Spleen (tissue), 11 donors: ENCODE results near the gene PSMA6. TPM values are rescaled to one million over a fixed set of nuclear protein-coding genes. Genes with fewer than 3 reads are reported as not detected.
A peak's percentile ranks its signal among the peaks of the same experiment; 100 is the strongest.
"Not testable (repeated sequence)": the region's sequence is repeated elsewhere in the genome, so short reads cannot be mapped to it uniquely, and the experiment has no call there.

Source experiments
- DNase-seq: peaks from one replicate; pipeline ENCODE4 v3.0.0-alpha.2; 2020
- H3K27ac ChIP-seq, 8 donors: fragments of 200-600 bp; sonication (generic) in 7 of 8; 1 replicate in 4 of 8; 2 replicates in 4 of 8; pipeline versions ENCODE4 v1.5.0 to v1.8.0; 2016 to 2021; ENCODE audit warnings: inconsistent platforms in 4 of 8, mild to moderate bottlenecking in 4 of 8, moderate library complexity in 1 of 8
- H3K27me3 ChIP-seq, 7 donors: fragments of 200-600 bp; sonication (generic) in 6 of 7; replicated peaks in 1 of 7; 1 replicate in 4 of 7; 2 replicates in 3 of 7; pipeline versions ENCODE4 v1.5.0 to v1.8.0; 2016 to 2021; ENCODE audit warnings: inconsistent platforms in 3 of 7, mild to moderate bottlenecking in 1 of 7
- H3K36me3 ChIP-seq, 6 donors: fragments of 200-600 bp; sonication (generic) in 5 of 6; 1 replicate in 4 of 6; 2 replicates in 2 of 6; pipeline versions ENCODE4 v1.5.0 to v1.8.0; 2016 to 2021; ENCODE audit warnings: inconsistent platforms in 2 of 6
- H3K4me1 ChIP-seq, 6 donors: fragments of 200-600 bp; sonication (generic) in 5 of 6; 1 replicate in 3 of 6; 2 replicates in 3 of 6; pipeline versions ENCODE4 v1.5.0 to v1.8.0; 2016 to 2021; ENCODE audit warnings: inconsistent platforms in 3 of 6
- H3K4me3 ChIP-seq, 8 donors: fragments of 200-600 bp; sonication (generic) in 7 of 8; 1 replicate in 4 of 8; 2 replicates in 4 of 8; pipeline versions ENCODE4 v1.5.0 to v1.8.0; 2016 to 2021; ENCODE audit warnings: inconsistent platforms in 4 of 8, mild to moderate bottlenecking in 4 of 8, moderate library complexity in 2 of 8
- H3K9me3 ChIP-seq, 8 donors: fragments of 200-600 bp; sonication (generic) in 7 of 8; 1 replicate in 4 of 8; 2 replicates in 4 of 8; pipeline versions ENCODE4 v1.5.0 to v1.8.0; 2016 to 2021; ENCODE audit warnings: inconsistent platforms in 4 of 8
- CTCF ChIP-seq, 11 experiments: fragments of 200-600 bp in 7 of 11; fragments of 450-650 bp in 4 of 11; sonication (generic) in 4 of 11; IDR thresholded peaks in 8 of 11; conservative IDR thresholded peaks in 3 of 11; 1 replicate in 7 of 11; 2 replicates in 4 of 11; pipeline versions ENCODE4 v1.4.0 to v1.8.0; 2016 to 2021; ENCODE audit warnings: antibody characterized with exemption in 11 of 11, inconsistent platforms in 4 of 11, mild to moderate bottlenecking in 1 of 11
- POLR2A ChIP-seq, 3 donors: fragments of 450-650 bp; IDR thresholded peaks; one replicate each; pipeline ENCODE4 v1.5.1; 2017; ENCODE audit warnings: antibody characterized with exemption in 3 of 3, mild to moderate bottlenecking in 1 of 3
- POLR2AphosphoS5 ChIP-seq, 3 donors: sonication (generic); formaldehyde crosslinking; IDR thresholded peaks; one replicate each; pipeline ENCODE4 v1.5.1; 2017; ENCODE audit warnings: antibody characterized with exemption in 3 of 3
- WGBS, 5 donors: extraction: QIAGEN DNeasy Blood & Tissue Kit in 3 of 5; methylation state at CpG; one replicate each; pipeline versions ENCODE4 v1.1.5 to v1.1.7; 2013 to 2018; 5-methylcytosine and 5-hydroxymethylcytosine counted together
- intact Hi-C: fragments of 100-400 bp; cut with DNase I; formaldehyde crosslinking; loops from one replicate; pipeline ENCODE4 v1.15.0; 2023; ENCODE audit warnings: low total_unique reads
- polyA plus RNA-seq, 3 donors: library from polyadenylated mRNA; stranded (reverse); fragments of 200-250 nt; gene quantifications; one replicate each; pipeline ENCODE4 v1.2.1, GENCODE V29; 2013
- total RNA-seq, 7 donors: library from RNA; depleted of rRNA in 3 of 7; stranded (reverse); fragments of >200 nt in 3 of 7; fragmentation: NEBNext Ultra II Directional in 4 of 7; extraction: Animal tissue kit (Norgen Biotek cat#: 25700) in 4 of 7; gene quantifications; one replicate each; pipeline versions ENCODE4 v1.1.0 to v1.2.1, GENCODE V29; 2016 to 2021
- donor health status: healthy with polysubstance abuse.
- donor health status: DM: no; HTN: no; CAD: no; lungs with moderate emphysema.
- donor health status: DM: no; HTN: no; CAD: no.
- donor health status: Bipolar disorder and iron deficiency.
- donor health status: healthy.
- donor health status: DM: no; HTN: no; CAD: no.
- donor health status: DM: yes; HTN: yes; CAD: no.

PSMA6 gene
- total and polyA plus RNA-seq, 10 donors: 108 to 185 (median 131) TPM

GRCh38 chr14:35344107-35344807 is 52.1 kb downstream of the PSMA6 start:
- DNase-seq: no peak
- Histone ChIP-seq H3K27ac (peak overlapping the region in 5 of 8 donors; percentile 26 to 50 (median 38)), H3K27me3 (no peaks in the 10 kb centered on the region), H3K4me1 (peaks cover 33 to 72% (median 52%) of the 10 kb centered on the region in 6 donors), H3K4me3 (no peak overlapping the region), H3K36me3 (no peaks in the 10 kb centered on the region), H3K9me3 (no peaks in the 10 kb centered on the region)
- TF ChIP-seq CTCF (IDR thresholded peaks at IDR 0.05 in 8 of 11, conservative IDR thresholded peaks at IDR 0.05 in 3 of 11): no peak
- no peak for TF ChIP-seq POLR2AphosphoS5 (IDR thresholded peaks at IDR 0.05)
- no peak for TF ChIP-seq POLR2A (IDR thresholded peaks at IDR 0.05)
- 49 to 61% (median 56%) methylated on average over 12 to 15 of the region's 15 CpGs for WGBS, 5 donors
- intact Hi-C loops: no loop called here

GRCh38 chr14:35346738-35347322 is 54.6 kb downstream of the PSMA6 start:
- 87 to 95% (median 92%) methylated on average over 9 to 11 of the region's 11 CpGs for WGBS, 5 donors
- intact Hi-C loops: no loop called here
- peaks cover 11 to 52% (median 30%) of the 10 kb centered on the region in 6 donors for H3K4me1 ChIP-seq
- H3K36me3 ChIP-seq: no peaks in the 10 kb centered on the region
- DNase-seq: no peak
- no peaks in the 10 kb centered on the region for H3K9me3 ChIP-seq
- H3K4me3 ChIP-seq: no peak overlapping the region
- H3K27ac ChIP-seq: no peak overlapping the region
- H3K27me3 ChIP-seq: no peaks in the 10 kb centered on the region
- TF ChIP-seq CTCF (IDR thresholded peaks at IDR 0.05 in 8 of 11, conservative IDR thresholded peaks at IDR 0.05 in 3 of 11) (no peak), POLR2A (IDR thresholded peaks at IDR 0.05) (no peak), POLR2AphosphoS5 (IDR thresholded peaks at IDR 0.05) (no peak)

- Histone ChIP-seq H3K36me3 (no peaks in the 10 kb centered on the region), H3K27me3 (no peaks in the 10 kb centered on the region), H3K4me3 (no peak overlapping the region), H3K4me1 (peaks cover 11 to 52% (median 30%) of the 10 kb centered on the region in 6 donors), H3K27ac (no peak overlapping the region), H3K9me3 (no peaks in the 10 kb centered on the region)
- intact Hi-C loops: no loop called here
- TF ChIP-seq POLR2A (IDR thresholded peaks at IDR 0.05) (no peak), POLR2AphosphoS5 (IDR thresholded peaks at IDR 0.05) (no peak), CTCF (IDR thresholded peaks at IDR 0.05 in 8 of 11, conservative IDR thresholded peaks at IDR 0.05 in 3 of 11) (no peak)
- WGBS, 5 donors: 62 to 80% (median 72%) methylated on average over 13 of the region's 13 CpGs
- DNase-seq: no peak
These were observed 55.3 kb downstream of the PSMA6 start for GRCh38 chr14:35347323-35348043.

GRCh38 chr14:35348044-35348380 is 55.8 kb downstream of the PSMA6 start:
- H3K4me3 ChIP-seq, H3K27me3 ChIP-seq, DNase-seq, H3K27ac ChIP-seq, H3K9me3 ChIP-seq, H3K36me3 ChIP-seq, intact Hi-C loops: not testable (repeated sequence)
- H3K4me1 ChIP-seq: peaks cover 11 to 52% (median 30%) of the 10 kb centered on the region in 6 donors
- 71 to 91% (median 89%) methylated on average over 5 to 6 of the region's 6 CpGs for WGBS, 5 donors
